HG02973 (cell line): ENCODE measurements around the gene PDCD1.
"Not testable (repeated sequence)": the region's sequence is repeated elsewhere in the genome, so short reads cannot be mapped to it uniquely, and the experiment has no call there.

Source experiments
- ATAC-seq: cut with Tn5 transposase; IDR thresholded peaks from one replicate; pipeline ENCODE4 v1.9.1; 2021; ENCODE audit warnings: moderate library complexity; ENCODE audit not compliant: unreplicated experiment

The PDCD1 gene

GRCh38 chr2:241801611-241802420 is 56.9 kb downstream of the PDCD1 start:
- ATAC-seq, result no peak

GRCh38 chr2:241800198-241800903 is 58.3 kb downstream of the PDCD1 start:
- ATAC-seq, result not testable (repeated sequence)
